Measurements from ENCODE around the gene PANK4. TPM values are rescaled to one million over a fixed set of nuclear protein-coding genes. Genes with fewer than 3 reads are reported as not detected.
"Not testable (repeated sequence)": the region's sequence is repeated elsewhere in the genome, so short reads cannot be mapped to it uniquely, and the experiment has no call there.

Gene PANK4
- total RNA-seq, result 39.9 TPM

- DNase-seq (ENCODE audit: low spot score), result peak; percentile 93
These were observed at the start of gene PANK4 for GRCh38 chr1:2525920-2526823. Gene PANK4, minus strand, starts transcription at chr1:2526596. Its CDS starts 9 bp downstream, at chr1:2526587.

DNA sequence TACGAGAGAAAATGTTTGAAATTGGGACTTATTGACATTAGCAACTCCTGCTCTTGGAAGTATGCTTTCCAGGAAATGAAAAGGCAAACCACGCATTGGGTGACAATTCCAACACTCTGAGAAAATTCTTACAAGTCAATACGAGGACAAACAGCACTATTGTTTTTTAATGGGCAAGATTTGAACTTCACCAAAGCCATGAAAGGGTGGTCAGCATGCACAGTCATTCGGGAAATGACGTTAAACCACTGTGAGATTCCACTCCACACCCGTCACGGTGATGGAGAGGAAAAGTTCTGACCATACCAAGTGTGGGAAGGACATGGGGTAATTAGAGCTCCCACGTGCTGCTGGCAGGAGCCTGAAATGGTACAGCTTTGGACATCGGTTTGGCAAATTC lies 48.0 kb upstream of the PANK4 start:
- DNase-seq (ENCODE audit: low spot score), result no peak

DNA sequence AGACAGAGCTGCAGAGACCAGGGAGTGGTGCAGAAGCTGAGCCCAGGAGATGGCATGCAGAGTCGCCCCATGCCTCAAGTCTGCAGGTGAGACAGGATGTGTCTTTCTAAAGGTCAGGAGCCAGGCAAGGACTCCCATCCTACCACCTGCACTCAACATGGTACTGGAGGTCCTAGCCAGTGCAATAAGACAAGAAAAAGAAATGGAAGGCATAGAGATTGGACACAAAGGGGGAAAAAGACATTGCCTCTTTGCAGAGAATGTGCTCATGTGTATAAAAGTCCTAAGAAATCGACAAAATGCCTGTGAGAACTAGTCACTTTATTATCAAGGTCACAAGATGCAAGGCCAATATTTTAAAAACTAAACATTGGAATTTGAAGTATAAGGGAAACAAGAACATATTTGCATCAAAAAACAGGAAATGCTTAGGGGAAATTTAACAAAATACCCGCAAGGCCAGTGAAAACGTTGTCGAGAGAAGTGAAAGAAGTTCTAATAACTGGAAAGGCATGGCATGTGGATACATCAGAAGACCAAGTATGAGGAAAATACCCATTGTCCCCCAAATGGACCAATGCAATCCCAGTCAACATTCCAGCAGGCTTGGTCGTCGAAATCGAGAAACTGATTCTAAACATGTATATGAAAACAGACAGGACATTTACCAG lies 47.0 kb upstream of the PANK4 start:
- no peak for DNase-seq (ENCODE audit: low spot score)

- no peak for DNase-seq (ENCODE audit: low spot score)
These were observed 45.0 kb upstream of the PANK4 start for GRCh38 chr1:2571348-2571747.

- DNase-seq (ENCODE audit: low spot score), result no peak
These were observed 43.9 kb upstream of the PANK4 start for GRCh38 chr1:2570332-2570731.

DNA sequence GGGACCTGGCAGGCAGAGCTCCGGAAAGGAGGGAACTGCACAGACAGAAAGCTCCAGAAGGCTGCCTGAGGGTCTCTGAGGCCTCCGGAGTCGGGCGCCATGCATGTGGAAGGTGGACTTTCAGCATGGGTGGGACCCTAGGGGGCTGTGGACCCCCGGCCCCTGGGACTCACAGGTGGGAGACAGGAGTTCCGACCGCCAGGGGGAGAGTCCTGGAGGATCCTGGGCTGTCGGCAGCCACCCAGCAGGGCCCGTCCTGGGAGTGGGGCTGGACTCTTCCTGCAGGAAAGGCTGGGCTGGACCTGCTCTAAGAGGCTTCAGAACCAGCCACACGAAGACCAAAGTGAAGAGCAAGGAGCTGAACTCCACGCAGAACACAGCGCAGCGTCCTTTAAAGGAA lies 43.3 kb upstream of the PANK4 start:
- not testable (repeated sequence) for DNase-seq (ENCODE audit: low spot score)

- no peak for DNase-seq (ENCODE audit: low spot score)
These were observed 42.7 kb upstream of the PANK4 start for GRCh38 chr1:2569060-2569459.

DNA sequence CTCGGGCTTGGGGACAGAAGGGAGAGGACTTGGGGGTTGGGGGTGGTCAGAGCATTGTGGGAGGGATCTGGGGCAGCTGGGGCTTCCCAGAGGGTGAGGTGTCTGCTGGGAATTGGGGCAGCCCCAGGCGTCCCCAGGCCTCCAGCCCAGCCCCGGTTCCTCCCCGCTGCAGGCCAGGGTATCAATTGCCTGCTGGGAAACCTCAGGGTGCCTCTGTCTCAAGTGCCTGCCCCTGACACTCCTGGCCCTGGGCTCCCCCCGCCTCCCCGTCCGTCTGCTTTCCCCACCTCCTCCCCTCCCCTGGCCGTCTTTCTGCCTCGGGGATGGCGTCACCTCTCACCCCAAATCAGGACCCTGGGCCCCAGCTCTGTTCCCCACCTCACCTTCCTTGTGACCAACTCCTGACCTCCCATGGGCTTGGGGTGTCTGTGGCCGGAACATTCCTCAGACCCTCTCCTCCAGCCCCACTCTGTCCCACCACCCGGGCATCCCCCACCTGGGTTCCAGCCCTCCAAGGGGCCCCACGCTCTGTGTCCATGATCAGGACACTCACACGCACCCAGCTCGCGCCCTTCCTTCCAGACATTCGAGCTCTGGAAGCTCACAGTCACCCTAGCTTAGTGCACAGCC lies 41.9 kb upstream of the PANK4 start:
- not testable (repeated sequence) for DNase-seq (ENCODE audit: low spot score)

DNA sequence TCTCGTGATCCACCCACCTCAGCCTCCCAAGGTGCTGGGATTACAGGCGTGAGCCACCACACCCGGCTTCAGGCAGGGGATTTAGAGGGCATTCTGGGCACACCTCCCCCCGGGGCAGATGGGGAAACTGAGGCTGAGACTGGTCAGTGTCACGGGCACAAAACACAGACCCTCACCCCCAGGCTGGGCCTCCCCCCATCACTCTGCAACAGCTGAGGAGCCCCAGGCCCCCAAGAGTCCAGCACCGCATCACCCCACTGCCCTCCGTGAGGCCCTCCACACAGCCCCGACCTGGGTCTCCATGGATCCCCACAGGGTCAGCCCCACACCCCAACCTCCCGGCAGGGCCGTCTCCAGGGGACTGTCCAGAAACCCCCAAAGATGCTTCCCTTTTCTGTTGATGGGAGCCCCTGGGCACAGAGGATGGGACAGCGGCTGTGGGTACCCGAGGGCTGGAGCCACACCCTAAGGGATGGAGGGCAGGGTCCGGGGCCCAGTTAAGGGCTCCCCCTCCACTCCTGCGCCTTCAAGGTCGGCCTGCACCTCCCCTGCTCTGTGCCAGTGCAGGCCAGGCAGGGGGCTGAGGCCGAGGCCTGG lies 40.8 kb upstream of the PANK4 start:
- no peak for DNase-seq (ENCODE audit: low spot score)

DNA sequence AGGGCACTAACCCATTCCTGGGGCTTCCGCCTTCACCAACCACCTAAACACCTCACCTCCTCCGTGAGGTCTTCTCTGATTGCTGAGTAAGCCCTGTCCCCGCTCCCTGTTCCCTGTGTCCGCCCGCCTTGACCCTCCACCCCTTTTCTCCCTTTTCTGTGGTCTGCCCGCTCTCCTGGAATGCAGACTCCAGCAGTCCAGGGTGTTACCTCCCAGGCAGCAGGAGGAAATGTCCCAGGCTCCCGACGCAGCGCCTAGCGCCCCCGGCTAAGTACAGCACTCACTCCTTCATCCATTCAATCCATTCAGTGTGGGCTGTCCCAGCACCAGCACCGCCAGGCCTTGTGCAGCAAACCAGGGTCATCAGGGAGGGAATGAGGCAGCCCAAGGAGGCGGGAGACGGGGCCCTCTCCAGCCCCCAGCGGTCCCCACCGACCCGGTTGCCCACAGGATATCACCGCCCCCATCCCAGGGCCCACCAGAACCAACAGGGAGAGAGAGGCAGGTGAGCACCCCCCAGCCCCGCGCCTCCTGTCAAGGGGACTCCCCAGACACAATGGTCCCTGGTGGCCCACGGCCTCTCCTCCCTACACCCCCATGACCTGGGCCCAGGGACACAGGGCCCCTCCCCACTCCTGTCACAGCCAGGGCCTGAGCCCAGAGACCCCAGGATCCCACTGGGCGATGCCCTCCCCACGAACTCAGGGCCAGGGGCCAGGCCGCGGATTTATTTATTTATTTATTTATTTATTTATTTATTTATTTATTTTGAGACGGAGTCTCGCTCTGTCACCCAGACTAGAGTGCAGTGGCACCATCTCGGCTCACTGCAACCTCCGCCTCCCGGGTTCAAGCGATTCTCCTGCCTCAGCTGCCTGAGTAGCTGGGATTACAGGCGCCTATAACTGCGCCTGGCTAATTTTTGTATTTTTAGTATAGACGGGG lies 40.0 kb upstream of the PANK4 start:
- DNase-seq (ENCODE audit: low spot score), result no peak

- DNase-seq (ENCODE audit: low spot score), result peak; percentile 61
These were observed 38.5 kb upstream of the PANK4 start for GRCh38 chr1:2564815-2565374.

- DNase-seq (ENCODE audit: low spot score), result no peak
These were observed 37.8 kb upstream of the PANK4 start for GRCh38 chr1:2564006-2564814.

GRCh38 chr1:2563205-2563604 lies 36.8 kb upstream of the PANK4 start:
- DNase-seq (ENCODE audit: low spot score), result no peak

DNA sequence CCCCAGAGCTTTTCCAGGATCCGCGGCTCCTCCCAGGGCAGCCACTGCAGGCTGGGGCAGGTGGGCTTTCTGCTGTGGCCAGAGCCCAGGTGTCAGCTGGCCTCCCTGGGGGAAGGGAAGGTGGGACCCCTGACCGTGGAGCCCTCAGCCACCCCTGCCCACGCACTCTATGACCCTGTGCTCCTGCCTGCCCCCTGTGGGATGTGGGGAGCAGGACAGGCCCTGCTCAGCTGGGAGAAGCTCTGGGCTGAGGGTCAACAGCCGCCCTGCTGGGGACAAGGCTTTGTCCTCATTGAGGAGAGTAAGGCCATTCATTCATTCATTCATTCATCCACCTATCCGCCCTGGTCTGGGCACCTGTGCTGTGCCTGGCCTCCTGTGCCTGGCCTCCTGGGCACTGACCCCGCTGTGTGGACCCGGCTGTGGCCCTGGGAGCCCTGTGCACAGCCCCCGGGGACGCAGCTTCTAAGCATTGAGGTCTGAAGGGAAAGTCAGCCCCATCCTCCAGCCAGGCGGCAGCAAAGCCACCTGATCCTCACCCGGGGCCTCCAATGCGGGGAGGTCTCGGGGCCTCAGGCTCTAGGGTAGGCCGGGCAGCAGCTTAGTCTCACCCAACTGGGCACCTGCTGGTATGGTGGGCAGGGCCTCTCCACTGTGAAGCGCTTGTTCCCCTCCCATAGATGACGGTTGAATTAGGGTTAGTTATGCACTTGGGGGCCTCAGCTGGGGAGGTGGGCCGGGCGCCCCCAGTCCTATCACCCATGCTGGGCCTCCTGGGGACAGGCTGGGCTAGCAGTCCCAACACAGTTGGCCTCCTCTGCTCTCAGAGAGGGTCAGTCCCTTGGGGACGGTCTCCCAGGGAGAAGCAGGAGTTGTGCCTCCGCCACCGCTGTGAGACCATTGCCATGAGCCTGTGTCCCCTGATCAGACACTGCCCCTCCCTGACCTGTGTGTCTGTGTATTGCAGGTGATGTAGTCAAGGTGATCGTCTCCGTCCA lies 35.8 kb upstream of the PANK4 start:
- DNase-seq (ENCODE audit: low spot score), result no peak

GRCh38 chr1:2561446-2561845 lies 35.0 kb upstream of the PANK4 start:
- DNase-seq (ENCODE audit: low spot score), result no peak

DNA sequence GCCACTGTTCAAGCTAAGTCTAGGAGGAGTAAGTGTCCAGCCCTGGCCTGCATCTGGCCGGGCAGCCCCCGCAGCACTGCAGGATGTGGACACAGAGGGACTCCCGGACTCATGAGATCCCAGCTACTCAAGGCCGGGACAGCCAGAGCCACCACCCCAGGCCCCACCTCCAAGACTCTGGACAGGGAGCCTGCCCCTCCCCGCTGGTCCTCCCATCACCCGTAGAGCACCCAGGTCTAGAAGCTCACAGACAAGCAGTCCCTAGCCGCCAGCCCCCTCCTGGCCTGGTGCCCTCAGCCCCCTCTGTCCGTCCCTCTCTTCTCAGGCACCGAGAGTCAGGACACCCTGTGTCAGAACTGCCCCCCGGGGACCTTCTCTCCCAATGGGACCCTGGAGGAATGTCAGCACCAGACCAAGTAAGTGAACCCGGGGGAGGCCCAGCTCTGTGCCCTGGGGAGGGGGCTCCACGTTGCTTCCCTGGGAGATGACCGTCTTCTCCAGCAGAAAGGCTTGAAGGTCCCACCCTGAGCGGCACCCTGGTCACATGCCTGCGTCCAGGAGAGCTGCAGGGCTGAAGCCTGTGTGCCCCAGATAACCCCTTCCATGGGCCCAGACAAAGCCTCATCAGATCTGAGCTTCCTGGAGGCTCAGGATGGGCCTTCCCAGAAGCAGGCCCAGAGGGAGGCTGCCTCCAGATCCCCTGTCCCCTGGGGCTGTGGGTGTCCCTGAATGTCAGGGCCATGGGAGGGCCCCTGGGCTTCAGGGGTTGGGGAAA lies 34.1 kb upstream of the PANK4 start:
- no peak for DNase-seq (ENCODE audit: low spot score)

- no peak for DNase-seq (ENCODE audit: low spot score)
These were observed 33.3 kb upstream of the PANK4 start for GRCh38 chr1:2559509-2560298.

Data from mucosa of gallbladder (tissue), 1 donor.